LNCaP clone FGC (cell line): ENCODE results near the gene THOC6.

ENCODE experiments used
- DNase-seq: peaks from one replicate; pipeline ENCODE4 v3.0.0-alpha.2; 2011; ENCODE audit warnings: low read depth
- H3K4me3 ChIP-seq: 2 replicates; pipeline ENCODE4 v1.5.1; 2011; ENCODE audit warnings: mild to moderate bottlenecking, low read depth, low read length, control low read depth
- TF ChIP-seq, protein P1 (sequence below): IDR thresholded peaks from 2 replicates; pipeline ENCODE4 v1.5.1; 2012; ENCODE audit warnings: mild to moderate bottlenecking; ENCODE audit not compliant: control insufficient read depth, insufficient read depth; ENCODE audit errors: extremely low read depth

THOC6 gene

DNA sequence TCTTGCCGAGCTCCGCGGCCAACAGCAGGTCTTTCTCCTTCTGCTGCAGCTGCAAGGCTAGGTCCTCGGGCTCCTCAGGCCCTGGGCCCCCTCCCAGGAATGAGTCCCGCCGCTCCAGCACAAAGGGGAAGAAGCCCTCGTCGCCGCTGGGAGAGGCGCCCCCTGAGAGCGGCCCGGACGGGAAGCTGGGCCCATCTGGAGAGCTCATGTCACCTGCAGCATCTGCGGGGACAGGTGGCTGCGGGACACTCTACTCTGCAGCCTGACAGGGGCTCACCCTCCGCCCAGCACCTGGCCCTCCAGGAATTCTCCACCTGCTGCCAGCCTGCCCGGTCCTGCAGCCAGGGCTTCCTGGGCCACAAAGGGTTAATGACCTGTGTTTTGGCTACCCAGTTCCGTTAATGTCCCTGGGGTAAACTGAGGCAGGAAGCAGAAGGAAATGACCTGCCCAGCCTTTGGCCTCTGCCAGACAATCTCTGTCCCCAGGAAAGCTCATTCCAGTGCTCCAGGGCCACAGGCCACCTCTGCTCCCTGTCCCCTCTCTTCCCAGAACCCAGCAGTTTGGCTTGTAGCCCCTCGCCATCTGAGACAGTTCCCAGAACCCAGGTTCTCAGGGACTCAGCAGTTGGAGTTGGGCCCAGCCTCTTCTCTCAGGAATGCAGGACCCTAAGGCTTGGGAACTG, 11.6 kb downstream of the THOC6 start:
- TF ChIP-seq, protein P1, sequence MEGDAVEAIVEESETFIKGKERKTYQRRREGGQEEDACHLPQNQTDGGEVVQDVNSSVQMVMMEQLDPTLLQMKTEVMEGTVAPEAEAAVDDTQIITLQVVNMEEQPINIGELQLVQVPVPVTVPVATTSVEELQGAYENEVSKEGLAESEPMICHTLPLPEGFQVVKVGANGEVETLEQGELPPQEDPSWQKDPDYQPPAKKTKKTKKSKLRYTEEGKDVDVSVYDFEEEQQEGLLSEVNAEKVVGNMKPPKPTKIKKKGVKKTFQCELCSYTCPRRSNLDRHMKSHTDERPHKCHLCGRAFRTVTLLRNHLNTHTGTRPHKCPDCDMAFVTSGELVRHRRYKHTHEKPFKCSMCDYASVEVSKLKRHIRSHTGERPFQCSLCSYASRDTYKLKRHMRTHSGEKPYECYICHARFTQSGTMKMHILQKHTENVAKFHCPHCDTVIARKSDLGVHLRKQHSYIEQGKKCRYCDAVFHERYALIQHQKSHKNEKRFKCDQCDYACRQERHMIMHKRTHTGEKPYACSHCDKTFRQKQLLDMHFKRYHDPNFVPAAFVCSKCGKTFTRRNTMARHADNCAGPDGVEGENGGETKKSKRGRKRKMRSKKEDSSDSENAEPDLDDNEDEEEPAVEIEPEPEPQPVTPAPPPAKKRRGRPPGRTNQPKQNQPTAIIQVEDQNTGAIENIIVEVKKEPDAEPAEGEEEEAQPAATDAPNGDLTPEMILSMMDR, result no peak
- H3K4me3 ChIP-seq, result peak overlapping the region; percentile 69
- no peak for DNase-seq

DNA sequence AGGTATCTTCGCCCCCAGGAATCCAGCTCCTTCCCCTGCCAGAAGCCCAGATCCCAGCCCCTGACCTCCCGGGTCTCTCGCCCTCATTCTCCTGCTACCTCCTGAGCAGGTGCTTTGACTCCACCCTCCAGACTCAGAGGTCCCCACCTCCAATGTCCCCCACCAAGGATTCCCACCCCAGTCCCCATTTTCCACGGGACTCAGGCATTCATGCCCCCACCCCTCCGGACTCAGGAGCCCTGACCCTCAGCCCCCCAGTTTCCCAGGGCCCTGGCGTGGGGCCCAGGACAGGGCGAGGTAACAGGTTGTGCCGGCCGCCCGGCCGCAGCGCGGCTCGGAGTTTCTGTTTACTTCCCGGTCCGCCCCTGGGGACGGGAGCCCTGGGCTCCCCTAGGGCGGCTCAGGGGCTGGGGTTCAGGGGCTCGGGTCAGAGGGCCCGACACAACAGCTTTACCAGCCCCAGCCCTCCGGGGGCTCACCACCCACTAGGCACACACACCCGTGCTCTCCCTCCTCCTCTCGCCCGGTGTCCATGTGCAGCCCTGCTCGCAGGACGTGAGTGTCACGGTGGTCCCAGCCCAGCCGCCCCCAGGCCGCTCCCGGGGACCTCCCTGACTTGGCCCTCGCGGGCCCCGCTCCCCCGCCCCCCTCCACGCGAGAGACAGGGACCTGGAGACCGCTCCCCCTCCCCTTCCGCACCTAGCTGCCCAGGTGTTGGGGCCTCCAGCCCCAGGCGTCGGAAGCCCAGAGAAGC, 12.3 kb downstream of the THOC6 start:
- TF ChIP-seq, protein P1, result no peak
- DNase-seq, result no peak
- H3K4me3 ChIP-seq, result peak overlapping the region; percentile 69

DNA sequence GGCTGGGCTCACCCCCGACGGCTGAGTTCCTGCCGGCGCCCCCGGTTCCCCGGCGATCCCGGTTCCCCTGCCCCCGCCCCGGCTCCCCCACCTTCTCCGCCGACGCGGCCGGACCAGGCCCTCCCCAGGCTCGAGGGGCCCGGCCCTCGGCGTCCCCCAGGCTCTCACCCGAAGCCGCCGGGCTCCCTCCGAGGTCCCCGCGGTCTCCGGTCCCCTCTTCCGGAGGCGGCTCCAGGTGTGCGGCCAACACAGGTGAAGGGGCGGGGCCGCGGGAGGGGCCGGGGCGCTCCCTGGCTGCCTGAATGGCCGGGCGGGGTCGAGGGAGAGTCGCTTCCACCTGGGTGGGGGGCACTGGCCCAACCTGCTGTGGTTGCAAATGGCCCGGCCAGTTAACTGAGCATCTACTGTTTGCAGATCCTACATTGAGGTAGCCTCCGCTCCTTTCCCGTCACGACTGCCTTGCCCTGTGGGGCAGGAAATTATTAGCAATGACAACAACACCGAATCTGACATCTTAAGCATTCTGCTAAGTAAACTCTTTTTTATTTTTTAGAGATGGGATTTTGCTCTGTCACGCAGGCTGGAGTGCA, 13.0 kb downstream of the THOC6 start, which contains the start of gene BICDL2:
BICDL2 (minus strand) TSS at position 219 of the 590 bp plus-strand sequence. CDS start 1,448 bp downstream, outside the sequence.
- peak within 1 kb of the TSS; percentile 69 for H3K4me3 ChIP-seq
- no peak for DNase-seq
- TF ChIP-seq, protein P1, result no peak

DNA sequence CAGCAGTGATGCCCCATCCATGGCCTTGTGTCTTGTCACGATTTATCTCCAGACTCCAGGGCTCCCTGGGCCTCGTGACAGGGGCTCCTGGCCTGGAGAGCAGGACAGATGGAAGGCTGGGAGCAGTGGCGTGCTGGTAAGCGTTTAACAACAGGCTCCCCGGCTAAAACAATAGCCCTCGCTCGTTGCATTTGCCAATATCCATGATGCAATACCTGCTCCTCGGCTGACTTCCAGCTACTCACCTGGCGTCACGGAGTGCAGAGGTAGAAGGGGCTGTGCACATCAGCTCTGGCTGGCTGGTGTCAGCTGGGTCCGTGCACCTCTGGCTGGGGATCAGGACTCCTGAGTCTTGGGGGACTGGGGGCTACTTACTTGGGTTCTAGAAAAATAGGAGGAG, 14.4 kb downstream of the THOC6 start:
- TF ChIP-seq, protein P1, result no peak
- no peak for DNase-seq
- H3K4me3 ChIP-seq, result no peak overlapping the region

DNA sequence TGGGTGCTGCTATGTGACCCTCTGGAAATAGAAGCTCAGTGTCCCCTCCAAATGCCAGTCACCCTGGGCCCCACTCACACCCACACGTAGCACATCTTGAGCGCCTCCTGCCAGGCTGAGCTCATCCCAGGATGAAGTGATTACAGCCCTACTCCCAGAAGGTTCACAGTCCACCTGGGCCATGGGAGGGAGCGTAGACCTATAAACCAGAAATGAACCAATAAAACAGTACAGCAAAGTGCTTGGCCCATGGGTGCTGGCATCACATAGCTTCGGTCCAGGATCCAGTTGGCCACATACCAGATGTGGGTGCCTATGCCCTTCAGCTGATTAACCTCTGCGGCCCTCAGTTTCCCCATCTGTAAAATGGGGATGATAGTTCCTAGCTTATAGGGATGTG, 15.1 kb downstream of the THOC6 start:
- no peak overlapping the region for H3K4me3 ChIP-seq
- DNase-seq, result no peak
- TF ChIP-seq, protein P1, result no peak

DNA sequence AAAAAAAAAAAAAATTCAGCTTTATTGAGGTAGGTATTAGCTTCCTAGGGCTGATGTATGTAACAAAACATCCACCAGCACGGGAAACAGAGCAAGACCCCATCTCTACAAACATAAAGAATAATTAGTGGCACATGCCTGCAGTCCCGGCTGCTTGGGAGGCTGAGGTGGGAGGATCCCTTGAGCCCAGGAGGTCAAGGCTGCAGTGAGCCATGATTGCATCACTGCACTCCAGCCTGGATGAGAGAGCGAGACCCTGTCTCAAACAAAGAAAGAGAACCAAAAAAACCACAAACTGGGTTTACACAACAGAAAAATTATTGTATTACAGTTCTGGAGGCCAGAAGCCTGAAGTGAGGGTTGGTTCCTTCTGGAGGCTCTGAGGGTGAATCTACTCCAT, 18.5 kb downstream of the THOC6 start:
- TF ChIP-seq, protein P1, result no peak
- no peak overlapping the region for H3K4me3 ChIP-seq
- DNase-seq, result no peak
